HepG2 (cell line): ENCODE measurements around the gene ZNF318. TPM values are rescaled to one million over a fixed set of nuclear protein-coding genes. Genes with fewer than 3 reads are reported as not detected.
"Not testable (repeated sequence)": the region's sequence is repeated elsewhere in the genome, so short reads cannot be mapped to it uniquely, and the experiment has no call there.

Experiments used
- ATAC-seq: fragments of 200-7000 bp; cut with Tn5 transposase; 3 replicates; pipeline ENCODE4 v1.9.1; 2020; ENCODE audit warnings: mild to moderate bottlenecking, moderate library complexity
- BruUV-seq: library from RNA; stranded (reverse); fragments of 400-500 nt; replicated peaks from 2 replicates; lab custom pipeline; 2021; lab: Mats Ljungman, UMichigan
- CTCF ChIA-PET: fragments of 300-600 bp; formaldehyde crosslinking; extraction: SDS; loops from one replicate; lab custom pipeline; 2021; ENCODE audit warnings: low total read pairs, inconsistent platforms, low intra/inter-chr PET ratio; lab: Yijun Ruan, JAX
- POLR2A ChIA-PET: fragments of 350-600 bp; sonication (Branson Sonifier 250); formaldehyde crosslinking; loops from one replicate; lab custom pipeline; 2020; ENCODE audit warnings: antibody characterized with exemption, inconsistent platforms; lab: Yijun Ruan, JAX
- DNase-seq: peaks from one replicate; pipeline ENCODE4 v3.0.0-alpha.2; 2015; ENCODE audit warnings: low spot score
- FAIRE-seq: peaks from 3 replicates; lab custom pipeline; 2011; peaks lifted over from hg19 to GRCh38; lab: Jason Lieb, UNC
- H2AFZ ChIP-seq: one replicate; pipeline ENCODE4 v1.6.1; 2011; ENCODE audit warnings: low read length, inconsistent platforms
- H3K27ac ChIP-seq: fragments of 300-600 bp; 3 replicates; pipeline ENCODE4 v1.8.0; 2011; ENCODE audit warnings: mixed run types, mild to moderate bottlenecking, mixed read lengths, low read length, inconsistent platforms; ENCODE audit not compliant: insufficient read depth; ENCODE audit errors: extremely low read length
- H3K27me3 ChIP-seq, 2 experiments: fragments of 200-600 bp in 1 of 2; 2 replicates in 1 of 2; 3 replicates in 1 of 2; pipeline versions ENCODE4 v1.6.0 to v1.8.0; 2011; ENCODE audit warnings: low read length in 2 of 2, mild to moderate bottlenecking in 2 of 2, moderate library complexity in 2 of 2, inconsistent platforms in 1 of 2; ENCODE audit not compliant: insufficient read depth in 2 of 2, control insufficient read depth in 1 of 2
- H3K36me3 ChIP-seq, 2 experiments: fragments of 200-600 bp in 1 of 2; replicated peaks in 1 of 2; 2 replicates in 1 of 2; 3 replicates in 1 of 2; pipeline versions ENCODE4 v1.5.1 to v1.8.0; 2011; ENCODE audit warnings: low read length in 2 of 2, inconsistent platforms in 1 of 2; ENCODE audit not compliant: insufficient read depth in 2 of 2, control insufficient read depth in 1 of 2
- H3K4me1 ChIP-seq: 2 replicates; pipeline ENCODE4 v1.5.1; 2012; ENCODE audit warnings: low read length, inconsistent platforms; ENCODE audit not compliant: insufficient read depth
- H3K4me2 ChIP-seq: 2 replicates; pipeline ENCODE4 v1.6.0; 2011; ENCODE audit warnings: low read depth, low read length, inconsistent platforms
- H3K4me3 ChIP-seq, 3 experiments: fragments of 200-600 bp in 1 of 3; sonication (generic), shearing (Covaris generic) in 1 of 3; replicated peaks in 1 of 3; 2 replicates each; pipeline ENCODE4 v1.5.1; 2011 to 2016; ENCODE audit warnings: low read length in 3 of 3, inconsistent platforms in 2 of 3, low read depth in 2 of 3, mild to moderate bottlenecking in 2 of 3, control low read depth in 1 of 3, mixed read lengths in 1 of 3; ENCODE audit not compliant: insufficient read depth in 1 of 3
- H3K79me2 ChIP-seq: one replicate; pipeline ENCODE4 v1.6.1; 2011; ENCODE audit warnings: low read length, inconsistent platforms; ENCODE audit not compliant: insufficient read depth
- H3K9ac ChIP-seq: 2 replicates; pipeline ENCODE4 v1.6.0; 2011; ENCODE audit warnings: mild to moderate bottlenecking, low read depth, low read length, inconsistent platforms; ENCODE audit not compliant: insufficient read depth
- H3K9me3 ChIP-seq: 2 replicates; pipeline ENCODE4 v1.5.1; 2012; ENCODE audit warnings: mild to moderate bottlenecking, low read length
- H4K20me1 ChIP-seq: 2 replicates; pipeline ENCODE4 v1.6.0; 2011; ENCODE audit warnings: inconsistent platforms, mild to moderate bottlenecking, low read length, moderate library complexity; ENCODE audit not compliant: insufficient read depth
- ATRX ChIP-seq: sonication (generic); formaldehyde crosslinking; IDR thresholded peaks from 2 replicates; pipeline ENCODE4 v1.4.0; 2020; ENCODE audit warnings: missing genetic modification reagents, borderline replicate concordance
- BCL6 ChIP-seq: IDR thresholded peaks from 2 replicates; pipeline ENCODE4 v1.6.1; 2016; ENCODE audit warnings: missing genetic modification reagents, missing compliant biosample characterization
- CBX2 ChIP-seq, 2 experiments: fragments of 200-600 bp in 1 of 2; sonication (generic); formaldehyde crosslinking in 1 of 2; IDR thresholded peaks; 2 replicates each; pipeline versions ENCODE4 v1.7.0 to v1.8.1; 2018 to 2022; ENCODE audit warnings: low read depth in 2 of 2, low read length in 1 of 2, mild to moderate bottlenecking in 1 of 2, missing genetic modification reagents in 1 of 2
- FIP1L1 ChIP-seq: fragments of 200-400 bp; formaldehyde crosslinking; IDR thresholded peaks from 2 replicates; pipeline ENCODE4 v1.6.1; 2018; ENCODE audit warnings: low read depth, mild to moderate bottlenecking, low read length, moderate library complexity, borderline replicate concordance; ENCODE audit not compliant: insufficient read depth
- HBP1 ChIP-seq: IDR thresholded peaks from 2 replicates; pipeline ENCODE4 v1.6.1; 2016; ENCODE audit warnings: low read depth, control low read depth
- HDAC2 ChIP-seq: sonication (generic); formaldehyde crosslinking; IDR thresholded peaks from 2 replicates; pipeline ENCODE4 v1.4.0; 2020; ENCODE audit warnings: missing genetic modification reagents
- HIVEP1 ChIP-seq: sonication (generic); formaldehyde crosslinking; IDR thresholded peaks from 2 replicates; pipeline ENCODE4 v1.4.0; 2020; ENCODE audit warnings: mild to moderate bottlenecking, missing genetic modification reagents
- PATZ1 ChIP-seq: sonication (generic); formaldehyde crosslinking; IDR thresholded peaks from 2 replicates; pipeline ENCODE4 v1.4.0; 2020; ENCODE audit warnings: missing genetic modification reagents
- PHF20 ChIP-seq: sonication (generic); formaldehyde crosslinking; IDR thresholded peaks from 2 replicates; pipeline ENCODE4 v1.5.0; 2020; ENCODE audit warnings: mild to moderate bottlenecking, missing genetic modification reagents
- SNAPC5 ChIP-seq: sonication (generic); formaldehyde crosslinking; IDR thresholded peaks from 2 replicates; pipeline ENCODE4 v1.8.1; 2023; ENCODE audit warnings: mild to moderate bottlenecking, missing genetic modification reagents, borderline replicate concordance
- WGBS: methylation state at CpG from one replicate; pipeline ENCODE4 v1.1.6; 2017; ENCODE audit warnings: low lambda C conversion rate; 5-methylcytosine and 5-hydroxymethylcytosine counted together
- in situ Hi-C: cut with HindIII; loops from 2 replicates; pipeline ENCODE4 v1.10.0; 2017; ENCODE audit warnings: low pct_unique_long_range_greater_than_20kb; ENCODE audit not compliant: extremely low pct_ligation_motif_present
- intact Hi-C: fragments of 100-400 bp; cut with micrococcal nuclease; formaldehyde crosslinking; loops from one replicate; pipeline ENCODE4 v1.10.0; 2022; ENCODE audit not compliant: unreplicated experiment
- polyA plus RNA-seq, 8 experiments: library from polyadenylated mRNA; depleted of rRNA in 3 of 8; stranded (reverse) in 7 of 8; unstranded in 1 of 8; fragments of >200 nt; fragmentation: Illumina TruSeq in 4 of 8; extraction: Trizol in 4 of 8; gene quantifications; 2 replicates each; pipeline versions ENCODE4 v1.2.1 to v1.2.3, GENCODE V29; 2011 to 2016; ENCODE audit warnings: low read depth in 4 of 8, missing spikeins in 1 of 8, mixed read lengths in 1 of 8; ENCODE audit not compliant: insufficient read depth in 1 of 8
- total RNA-seq, 5 experiments: library from RNA; depleted of rRNA; stranded (reverse); fragments of >200 nt; fragmentation: Illumina TruSeq; extraction: Trizol; gene quantifications; 2 replicates each; pipeline ENCODE4 v1.2.3, GENCODE V29; 2016; ENCODE audit warnings: low read depth in 1 of 5
- TF ChIP-seq, protein P1 (sequence below): sonication (generic); formaldehyde crosslinking; IDR thresholded peaks from 2 replicates; pipeline ENCODE4 v1.4.0; 2020; ENCODE audit warnings: mild to moderate bottlenecking, low read depth, missing genetic modification reagents

The ZNF318 gene
- total and polyA plus RNA-seq, 2 of the 13 experiments (the other 11 are each of a cell fraction or from before 2014, with no cell fraction given): 13.0 to 14.5 TPM

- 25% methylated on average over 11 of the region's 11 CpGs for WGBS
- H3K27ac ChIP-seq; H3K79me2 ChIP-seq; H3K36me3 ChIP-seq; BruUV-seq; ATAC-seq; CTCF ChIA-PET; DNase-seq; H3K9me3 ChIP-seq; in situ Hi-C loops; intact Hi-C loops; H4K20me1 ChIP-seq; FAIRE-seq; TF ChIP-seq CBX2 (IDR thresholded peaks at IDR 0.05; ENCODE audit: low read depth, low read length): not testable (repeated sequence)
- peak overlapping the region; percentile 15 to 26 (median 17); a peak in 3 of 6 replicates for H3K4me3 ChIP-seq
- H2AFZ ChIP-seq: peak overlapping the region; percentile 59
- H3K9ac ChIP-seq: peak overlapping the region; percentile 38; the same call in 1 of the 2 replicates
- H3K27me3 ChIP-seq: peaks cover 5 to 63% of the 10 kb centered on the region in 2 experiments; a peak in 4 of 5 replicates
- peak overlapping the region; percentile 64 for H3K4me2 ChIP-seq
- POLR2A ChIA-PET: interaction anchor here (1.2 kb wide), 2 partner anchors 24 to 34 kb away, joined by 3 to 4 read pairs; partner anchors contain the start of genes ABCC10 and ZNF318
- TF ChIP-seq CBX2 (CRISPR knock-in tag; IDR thresholded peaks at IDR 0.05; ENCODE audit: low read depth): 0 out of 2 replicates have a peak, but pooled peaks have one; percentile 37
- 0 out of 2 replicates have a peak, but pooled peaks have one; percentile 13 for TF ChIP-seq HIVEP1 (CRISPR knock-in tag)
- H3K4me1 ChIP-seq: peaks cover 13% of the 10 kb centered on the region
These were observed 23.7 kb upstream of the ZNF318 start for GRCh38 chr6:43393133-43393532.

GRCh38 chr6:43391440-43392031, 22.1 kb upstream of the ZNF318 start:
- no peak overlapping the region for H2AFZ ChIP-seq
- TF ChIP-seq HBP1 (CRISPR knock-in tag) (no peak), SNAPC5 (CRISPR knock-in tag) (no peak), PATZ1 (CRISPR knock-in tag) (no peak), PHF20 (CRISPR knock-in tag) (no peak), FIP1L1 (no peak), ATRX (CRISPR knock-in tag) (no peak), BCL6 (CRISPR knock-in tag) (no peak), HDAC2 (CRISPR knock-in tag) (no peak)
- TF ChIP-seq, protein P1, sequence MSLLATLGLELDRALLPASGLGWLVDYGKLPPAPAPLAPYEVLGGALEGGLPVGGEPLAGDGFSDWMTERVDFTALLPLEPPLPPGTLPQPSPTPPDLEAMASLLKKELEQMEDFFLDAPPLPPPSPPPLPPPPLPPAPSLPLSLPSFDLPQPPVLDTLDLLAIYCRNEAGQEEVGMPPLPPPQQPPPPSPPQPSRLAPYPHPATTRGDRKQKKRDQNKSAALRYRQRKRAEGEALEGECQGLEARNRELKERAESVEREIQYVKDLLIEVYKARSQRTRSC (CRISPR knock-in tag): no peak

More at GRCh38 chr6:43391440-43392031, 22.1 kb upstream of the ZNF318 start:
- Histone ChIP-seq H4K20me1 (no peaks in the 10 kb centered on the region), H3K4me3 (no peak overlapping the region), H3K27ac (no peak overlapping the region), H3K4me2 (no peak overlapping the region), H3K27me3 (peaks cover 5 to 53% of the 10 kb centered on the region in 2 experiments; a peak in 4 of 5 replicates), H3K9ac (no peak overlapping the region), H3K9me3 (no peaks in the 10 kb centered on the region), H3K36me3 (no peaks in the 10 kb centered on the region), H3K79me2 (no peaks in the 10 kb centered on the region), H3K4me1 (peaks cover 13% of the 10 kb centered on the region)
- WGBS: 41% methylated on average over 13 of the region's 13 CpGs
- POLR2A ChIA-PET: no interaction called here
- DNase-seq (no peak), ATAC-seq (no peak), FAIRE-seq (no peak)
- BruUV-seq: no TSS peak
- in situ Hi-C loops (no loop called here), intact Hi-C loops (no loop called here)
- CTCF ChIA-PET: no interaction called here
